Inferior parietal cortex (tissue), 1 donor: ENCODE results near the gene THBD.

Experiments used
- DNase-seq: peaks from one replicate; pipeline ENCODE4 v3.0.0-alpha.2; 2016; ENCODE audit errors: extremely low spot score

Gene THBD, protein sequence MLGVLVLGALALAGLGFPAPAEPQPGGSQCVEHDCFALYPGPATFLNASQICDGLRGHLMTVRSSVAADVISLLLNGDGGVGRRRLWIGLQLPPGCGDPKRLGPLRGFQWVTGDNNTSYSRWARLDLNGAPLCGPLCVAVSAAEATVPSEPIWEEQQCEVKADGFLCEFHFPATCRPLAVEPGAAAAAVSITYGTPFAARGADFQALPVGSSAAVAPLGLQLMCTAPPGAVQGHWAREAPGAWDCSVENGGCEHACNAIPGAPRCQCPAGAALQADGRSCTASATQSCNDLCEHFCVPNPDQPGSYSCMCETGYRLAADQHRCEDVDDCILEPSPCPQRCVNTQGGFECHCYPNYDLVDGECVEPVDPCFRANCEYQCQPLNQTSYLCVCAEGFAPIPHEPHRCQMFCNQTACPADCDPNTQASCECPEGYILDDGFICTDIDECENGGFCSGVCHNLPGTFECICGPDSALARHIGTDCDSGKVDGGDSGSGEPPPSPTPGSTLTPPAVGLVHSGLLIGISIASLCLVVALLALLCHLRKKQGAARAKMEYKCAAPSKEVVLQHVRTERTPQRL

DNA sequence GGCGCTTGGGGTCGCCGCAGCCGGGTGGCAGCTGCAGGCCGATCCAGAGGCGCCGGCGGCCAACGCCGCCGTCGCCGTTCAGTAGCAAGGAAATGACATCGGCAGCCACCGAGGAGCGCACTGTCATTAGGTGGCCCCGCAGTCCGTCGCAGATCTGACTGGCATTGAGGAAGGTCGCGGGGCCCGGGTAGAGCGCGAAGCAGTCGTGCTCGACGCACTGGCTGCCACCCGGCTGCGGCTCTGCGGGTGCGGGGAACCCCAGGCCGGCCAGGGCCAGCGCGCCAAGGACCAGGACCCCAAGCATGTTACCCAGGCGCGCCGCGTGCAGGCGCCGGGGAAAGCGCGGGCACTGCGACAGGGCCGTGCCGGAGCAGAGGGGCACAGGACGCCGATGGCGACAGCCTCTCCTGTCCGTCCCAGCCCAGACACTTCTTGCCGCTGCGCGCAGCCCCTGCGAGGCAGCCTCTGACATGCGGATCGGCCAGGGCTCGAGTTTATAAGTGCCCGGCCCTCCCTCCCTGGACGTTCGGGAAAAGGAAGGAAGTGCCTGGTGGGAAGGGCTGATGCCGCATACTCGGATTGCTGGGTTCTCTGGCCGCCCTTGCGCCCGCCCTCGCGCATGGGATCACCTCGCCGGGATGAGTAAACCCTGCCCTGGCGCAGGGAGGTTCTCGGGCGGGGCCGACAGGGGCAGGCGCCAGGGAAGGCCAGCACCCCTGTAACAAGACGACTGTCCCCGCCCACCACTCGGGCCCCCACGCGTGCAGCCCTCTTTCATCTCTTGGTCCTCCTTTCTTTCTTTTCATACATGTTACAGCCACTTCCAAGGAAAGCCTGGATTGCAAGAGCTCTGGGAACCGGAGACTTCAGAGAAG lies at the start of gene THBD:
THBD (minus strand) TSS at position 472 of the 875 bp plus-strand sequence; CDS start at position 304, 168 bp downstream.
- DNase-seq: no peak

DNA sequence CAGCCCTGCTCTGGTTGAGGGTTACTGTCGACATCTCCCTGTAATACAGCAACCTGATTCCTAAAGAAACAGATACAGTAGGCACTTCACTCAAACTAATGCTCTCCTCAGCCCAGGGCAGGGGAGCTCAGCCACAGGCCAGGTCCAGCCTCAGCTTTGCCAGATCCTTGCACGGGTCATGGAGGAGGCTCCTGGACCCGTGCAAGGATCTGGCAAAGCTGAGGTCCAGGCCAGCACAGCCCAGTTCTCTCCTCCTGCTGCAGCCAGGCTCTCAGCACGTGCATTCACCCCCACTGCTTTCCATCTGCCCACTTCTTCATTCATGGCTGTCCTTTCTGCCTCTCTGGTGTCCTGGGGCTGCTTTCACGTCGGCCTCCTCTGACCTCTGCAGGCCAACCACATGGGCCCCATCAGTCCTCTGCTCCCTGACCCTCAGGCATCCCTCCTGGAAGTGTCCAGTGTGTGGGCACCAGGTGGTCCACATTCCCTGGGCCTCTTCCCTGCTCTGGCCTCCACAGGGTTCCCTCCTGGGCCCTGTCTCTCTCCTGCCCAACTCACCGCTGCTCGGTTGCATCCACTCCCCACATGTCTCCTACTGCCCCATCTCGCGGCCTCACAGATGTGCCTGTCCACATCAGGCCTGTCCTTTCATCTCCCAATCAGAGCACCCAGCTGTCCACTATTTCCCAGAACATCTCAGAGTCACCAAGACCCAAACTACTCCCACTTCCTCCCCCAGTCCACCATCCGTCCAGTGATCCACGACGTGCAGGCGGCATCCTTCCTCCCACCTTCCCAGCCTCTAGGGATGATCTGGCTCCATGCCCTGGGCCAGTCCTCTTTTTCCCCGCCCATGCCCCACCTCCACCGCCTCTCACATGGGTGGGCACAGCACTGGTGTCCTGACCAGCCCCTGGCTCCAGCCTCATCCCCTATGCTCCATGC lies 48.4 kb upstream of the THBD start:
- no peak for DNase-seq

DNA sequence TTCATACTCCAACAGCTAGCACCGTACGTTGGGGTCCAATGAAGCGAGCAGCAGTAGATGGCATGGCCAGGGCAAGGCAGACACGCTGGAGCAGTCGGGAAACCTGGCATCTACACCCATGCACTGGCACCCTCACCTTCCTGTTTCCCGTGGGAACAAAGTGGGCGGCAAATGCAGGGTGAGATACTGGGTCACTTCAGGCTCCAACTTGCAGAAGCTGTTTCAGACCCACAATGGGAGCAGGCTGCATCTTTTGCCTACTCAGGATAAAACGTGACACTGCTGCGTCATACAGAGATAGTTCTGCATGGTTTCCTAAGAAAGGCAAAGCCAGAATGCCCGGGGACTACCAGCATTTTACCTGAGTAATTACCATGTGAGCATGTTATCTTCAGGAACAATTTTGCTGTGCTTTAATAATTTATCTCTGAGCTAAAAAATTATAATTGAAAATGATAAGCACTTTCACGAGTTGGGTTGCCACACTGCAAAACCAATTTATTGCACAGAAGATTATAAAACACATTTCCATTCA lies 47.6 kb upstream of the THBD start:
- DNase-seq: no peak

DNA sequence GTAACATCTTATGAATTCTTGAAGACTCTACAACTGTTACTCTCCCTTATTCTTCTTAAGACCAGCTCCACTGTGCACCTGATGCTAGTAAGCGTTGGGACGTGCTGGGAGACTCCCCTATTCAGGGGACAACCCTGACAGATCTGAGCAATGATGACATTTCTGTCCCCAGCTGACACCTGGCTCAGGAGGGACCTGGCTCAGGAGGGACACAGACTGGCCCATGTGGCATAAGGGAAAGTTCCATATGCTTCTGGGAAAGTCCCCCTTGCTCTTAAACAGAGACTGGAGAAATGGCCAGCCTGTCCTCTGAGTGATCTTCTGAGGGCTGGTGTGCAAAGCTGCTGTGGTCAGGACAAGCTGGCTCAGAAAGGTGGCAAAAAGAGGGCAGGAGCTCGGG lies 46.6 kb upstream of the THBD start:
- no peak for DNase-seq

DNA sequence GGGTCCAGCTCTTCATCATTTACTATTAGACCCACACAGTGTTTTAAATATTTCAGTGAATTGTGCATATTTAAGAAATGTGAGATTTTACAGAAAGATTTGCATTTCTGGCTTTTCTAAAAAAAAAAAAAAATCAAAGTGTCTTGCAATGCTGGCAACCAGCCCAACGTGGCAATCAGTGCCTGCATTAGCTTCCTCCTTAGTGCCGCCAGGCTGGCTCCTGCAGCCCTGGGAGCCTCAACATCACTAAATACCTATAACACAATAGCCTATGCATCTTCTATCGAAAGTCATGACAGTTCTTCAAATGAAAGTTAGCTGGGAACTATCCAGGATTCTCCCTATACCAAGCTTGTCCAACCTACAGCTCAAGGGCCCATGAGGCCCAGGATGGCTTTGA lies 46.0 kb upstream of the THBD start:
- no peak for DNase-seq

DNA sequence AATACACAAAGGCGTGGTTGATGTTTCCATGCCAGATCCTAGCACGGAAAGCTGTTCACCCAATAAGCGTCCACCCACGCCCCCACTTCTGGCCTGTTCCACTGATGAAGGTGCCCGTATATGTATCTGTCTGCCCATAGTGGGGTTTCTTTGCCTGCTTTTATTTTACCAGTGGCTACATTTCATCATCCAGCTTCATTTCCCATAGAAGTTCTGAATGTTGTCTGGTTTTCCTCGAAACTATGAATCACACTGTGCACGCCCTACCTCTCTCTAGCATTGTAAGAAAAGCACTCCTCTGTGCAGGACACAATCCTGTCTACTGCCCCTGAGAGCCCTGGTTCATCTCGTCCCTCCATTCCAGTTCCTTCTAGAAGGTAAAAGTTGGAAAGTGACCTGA lies 45.5 kb upstream of the THBD start:
- no peak for DNase-seq

DNA sequence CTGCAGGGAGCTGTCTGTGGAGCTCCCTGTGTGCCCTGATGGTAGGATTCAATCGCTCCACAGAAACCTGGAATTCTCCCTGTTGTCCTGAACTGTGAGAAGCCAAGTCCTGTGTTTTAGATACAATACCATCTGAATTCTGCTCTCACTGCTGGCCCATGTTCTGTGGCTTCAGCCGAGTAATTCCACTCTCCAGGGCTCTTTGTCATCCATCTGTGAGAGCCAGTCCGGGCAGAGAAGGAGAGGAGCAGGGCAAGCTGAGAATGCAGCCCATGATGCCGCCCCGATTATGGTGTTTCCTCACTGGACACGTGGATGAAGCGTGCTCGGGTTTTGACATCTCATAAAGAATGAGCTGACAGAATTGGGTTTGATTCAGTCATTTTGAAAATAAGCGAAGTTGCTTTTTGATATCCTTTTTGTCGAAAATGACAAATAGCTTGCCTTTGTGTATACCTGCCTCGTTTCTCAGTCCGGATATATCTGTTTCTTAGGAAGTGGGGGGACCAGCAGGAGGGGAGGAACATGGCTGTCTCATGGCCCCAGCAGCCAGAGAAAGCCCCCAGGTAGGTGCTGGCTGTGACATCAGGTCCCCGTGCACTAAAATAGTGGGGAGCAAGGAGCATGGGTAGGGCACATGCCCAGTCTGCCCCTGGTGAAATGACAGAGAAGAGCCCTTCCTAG lies 44.9 kb upstream of the THBD start:
- DNase-seq: no peak

DNA sequence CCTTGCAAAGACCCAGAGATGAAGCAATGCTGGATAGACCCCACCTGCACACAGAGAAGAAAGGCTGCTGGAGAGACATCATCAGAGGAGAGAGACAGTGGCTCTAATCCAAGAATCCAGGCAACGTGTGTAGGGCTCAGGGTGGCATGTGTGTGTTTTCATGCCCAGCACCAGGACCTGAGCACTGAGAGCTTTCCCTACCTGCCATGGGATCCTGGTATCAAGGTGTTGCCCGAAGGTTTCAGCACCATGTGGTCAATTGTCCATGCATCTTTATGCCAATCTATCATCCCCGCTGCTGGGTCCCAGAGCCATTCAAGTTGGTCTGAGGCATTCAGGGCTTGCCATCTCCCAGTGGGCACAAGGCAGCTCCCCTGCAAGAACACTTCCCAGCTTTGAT lies 44.1 kb upstream of the THBD start:
- DNase-seq: no peak

DNA sequence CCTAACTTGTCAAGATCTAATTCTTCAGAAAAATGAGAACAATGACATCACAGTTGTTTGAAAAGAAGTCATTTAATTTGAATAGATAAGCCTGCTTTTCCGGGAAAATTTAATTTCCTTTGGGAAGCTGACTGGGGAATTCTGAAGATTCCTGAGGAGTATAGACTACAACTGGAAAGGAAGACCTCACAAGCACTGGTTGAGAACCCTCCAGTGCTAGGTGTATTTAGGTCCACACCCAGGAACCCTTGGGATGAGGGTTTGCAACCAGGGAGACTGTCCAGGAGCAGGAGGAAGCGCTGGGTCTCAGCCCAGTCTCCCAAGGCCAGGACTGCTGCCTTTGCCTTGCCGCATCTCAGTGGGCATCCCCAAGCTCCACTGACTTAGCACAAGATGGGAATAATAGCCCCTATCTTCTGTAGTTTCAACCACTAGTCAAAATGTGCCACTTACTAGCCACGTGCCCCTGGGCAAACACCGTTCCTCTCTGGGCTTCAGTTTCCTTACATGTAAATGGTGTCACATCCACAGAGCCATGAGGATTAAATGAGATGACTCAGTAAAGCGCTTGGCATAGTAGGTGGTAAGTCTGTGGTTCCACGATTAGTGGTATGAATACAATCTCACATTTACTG lies 43.5 kb upstream of the THBD start:
- DNase-seq: no peak

DNA sequence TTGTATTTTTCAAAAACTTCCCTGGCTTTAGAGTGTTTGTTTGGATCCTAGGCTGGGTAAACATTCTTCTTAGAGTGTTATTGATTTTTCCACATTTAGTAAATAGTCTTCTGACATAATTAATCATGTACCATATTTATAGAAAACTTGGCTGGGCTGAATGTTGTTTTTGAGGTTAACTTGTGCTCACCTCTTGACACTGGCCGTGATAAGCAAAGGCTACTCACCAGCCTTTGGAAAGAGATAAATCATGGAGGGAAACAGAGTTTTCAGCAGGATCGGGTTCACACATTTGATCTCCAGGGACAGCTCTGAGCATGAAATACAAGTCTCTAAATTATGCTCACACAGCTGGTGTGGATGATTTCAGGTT lies 42.9 kb upstream of the THBD start:
- DNase-seq: no peak

DNA sequence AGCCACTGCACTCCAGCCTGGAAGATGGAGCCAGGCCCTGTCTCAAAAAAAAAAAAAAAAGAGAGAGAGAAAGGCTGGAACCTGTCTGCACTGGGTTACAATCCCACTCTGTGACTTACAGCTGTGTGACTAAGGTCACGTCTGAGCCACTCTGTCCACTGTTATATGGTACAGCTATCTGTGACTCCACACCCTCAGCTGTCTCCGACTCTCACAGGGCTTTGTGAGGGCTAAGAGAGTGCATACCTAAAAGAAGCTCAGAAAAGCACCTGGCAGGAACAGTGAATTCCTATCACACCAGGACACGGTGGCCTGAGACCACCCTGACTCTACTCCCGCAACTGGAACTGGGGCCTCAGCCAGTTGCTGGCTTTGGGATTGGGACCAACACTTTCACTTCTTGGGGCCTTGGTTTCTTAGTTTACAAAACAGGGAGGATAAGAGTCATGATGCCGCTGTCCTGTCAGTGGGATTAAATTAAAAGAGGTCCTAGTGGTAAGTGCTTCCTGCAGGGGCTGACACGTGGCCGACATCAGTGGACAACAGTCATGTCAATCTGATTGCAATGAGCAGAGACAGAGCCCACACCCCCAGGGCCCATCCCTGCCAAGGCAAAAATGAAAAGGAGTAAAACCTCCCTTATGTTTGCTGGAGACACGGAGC lies 42.4 kb upstream of the THBD start:
- DNase-seq: no peak

DNA sequence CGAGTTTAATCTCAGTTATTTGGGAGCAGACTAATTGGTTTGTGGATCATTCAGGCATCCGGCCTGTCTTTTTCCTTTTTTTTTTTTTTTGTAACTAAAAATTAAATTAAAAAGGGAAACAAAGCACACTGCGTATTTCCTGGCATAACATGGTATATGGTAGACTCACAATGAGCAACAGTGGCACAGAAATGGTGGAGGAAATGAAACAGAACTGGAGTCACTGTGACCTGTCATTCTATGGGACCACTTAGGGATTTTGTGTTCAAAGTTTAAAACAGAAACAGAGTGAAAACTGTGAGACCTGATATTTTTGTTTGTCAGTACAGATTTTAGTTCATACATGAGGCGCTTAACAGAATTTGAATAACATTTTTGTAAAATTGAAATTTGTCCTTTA lies 41.4 kb upstream of the THBD start:
- no peak for DNase-seq

DNA sequence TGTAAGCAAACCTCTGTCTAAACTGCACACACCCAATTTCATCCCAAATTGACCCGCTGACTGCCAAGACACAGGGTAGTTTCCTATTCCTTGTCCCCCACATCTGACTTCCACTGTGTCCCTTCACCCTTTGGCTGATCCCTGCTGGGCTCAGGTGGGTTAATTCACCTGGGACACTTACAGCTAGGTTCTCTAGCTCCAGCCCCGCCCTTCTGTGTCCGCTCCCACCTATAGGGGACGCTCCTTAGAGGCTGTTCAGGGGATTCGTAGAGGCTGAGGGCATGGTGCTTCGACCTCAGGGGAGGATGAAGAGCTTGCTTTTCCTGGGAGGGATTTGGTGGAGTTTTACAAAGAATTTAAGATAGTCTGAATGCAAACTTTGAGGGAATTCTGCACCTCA lies 40.7 kb upstream of the THBD start:
- DNase-seq: no peak

DNA sequence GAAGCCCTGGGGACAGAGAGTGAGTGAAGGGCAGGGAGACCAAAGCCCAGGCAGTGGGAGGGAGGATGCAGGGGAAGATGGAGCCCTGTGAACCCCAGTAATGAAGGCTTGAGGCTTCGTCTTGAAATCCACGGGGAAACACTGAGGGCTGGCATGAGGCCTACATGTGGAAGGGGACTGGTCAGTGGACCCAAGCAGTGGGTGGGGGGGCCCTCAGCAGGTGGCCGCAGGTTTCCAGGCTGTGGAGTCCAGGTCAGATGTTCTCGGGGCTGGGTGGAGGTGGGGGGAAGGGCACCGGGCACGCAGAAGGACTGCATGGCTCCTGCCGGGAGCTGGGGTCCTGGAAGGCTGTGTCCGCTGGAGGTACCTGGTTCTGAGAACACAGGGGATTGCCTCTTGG lies 39.4 kb upstream of the THBD start:
- DNase-seq: no peak

DNA sequence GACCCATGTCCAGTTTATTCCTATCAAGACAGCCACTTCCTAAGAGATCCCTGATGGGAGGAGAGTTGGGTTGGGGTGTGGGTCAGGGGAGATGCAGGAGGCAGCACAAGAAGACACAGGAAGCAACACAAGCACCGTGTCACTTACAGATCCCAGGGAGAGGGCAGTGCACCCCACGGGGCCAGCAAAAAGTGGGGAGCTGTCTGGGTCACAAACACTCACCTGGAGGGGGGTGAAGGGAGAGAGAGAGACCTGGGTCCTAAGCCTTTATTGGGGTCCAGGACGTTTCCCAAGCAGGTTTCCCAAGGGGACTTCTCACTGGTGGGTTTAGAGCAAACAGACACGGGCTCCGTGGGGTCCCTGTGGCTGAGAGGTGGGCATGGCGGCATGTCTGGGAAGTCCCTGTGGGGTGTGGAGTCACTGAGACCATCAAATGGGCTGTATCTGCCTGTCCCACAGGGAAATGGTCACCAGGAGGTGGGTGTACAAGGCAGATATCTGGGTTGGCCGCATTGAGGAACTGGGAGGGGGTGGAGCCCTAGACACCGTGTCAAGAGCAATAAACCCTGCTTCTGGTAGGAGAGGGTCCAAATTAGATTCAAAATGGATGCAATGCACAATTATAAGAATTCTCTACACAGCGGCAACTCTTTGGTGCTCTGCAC lies 38.2 kb upstream of the THBD start:
- DNase-seq: no peak

DNA sequence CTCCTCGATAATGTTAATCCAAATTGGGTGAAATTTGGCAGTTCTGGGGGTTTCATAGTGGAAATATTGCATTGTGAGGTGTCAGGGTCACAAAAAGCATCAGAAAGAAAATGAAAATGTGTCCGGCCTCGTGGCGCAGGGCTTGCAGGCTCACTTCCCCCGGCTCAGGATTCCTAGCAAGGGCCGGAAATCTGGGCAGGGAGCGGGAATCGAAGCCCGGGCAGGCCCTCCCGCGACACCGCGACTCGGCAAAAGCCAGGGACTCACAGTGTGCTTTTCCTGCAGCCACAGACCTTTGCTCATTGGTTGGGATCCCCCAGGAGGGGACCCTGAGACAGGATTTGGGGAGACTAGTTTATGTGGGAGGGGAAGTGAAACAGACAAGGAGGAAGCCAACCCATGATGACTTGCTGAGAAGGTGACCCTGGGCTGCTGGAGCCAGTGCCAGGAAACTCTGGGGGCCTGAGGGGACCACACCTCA lies 37.5 kb upstream of the THBD start:
- no peak for DNase-seq

DNA sequence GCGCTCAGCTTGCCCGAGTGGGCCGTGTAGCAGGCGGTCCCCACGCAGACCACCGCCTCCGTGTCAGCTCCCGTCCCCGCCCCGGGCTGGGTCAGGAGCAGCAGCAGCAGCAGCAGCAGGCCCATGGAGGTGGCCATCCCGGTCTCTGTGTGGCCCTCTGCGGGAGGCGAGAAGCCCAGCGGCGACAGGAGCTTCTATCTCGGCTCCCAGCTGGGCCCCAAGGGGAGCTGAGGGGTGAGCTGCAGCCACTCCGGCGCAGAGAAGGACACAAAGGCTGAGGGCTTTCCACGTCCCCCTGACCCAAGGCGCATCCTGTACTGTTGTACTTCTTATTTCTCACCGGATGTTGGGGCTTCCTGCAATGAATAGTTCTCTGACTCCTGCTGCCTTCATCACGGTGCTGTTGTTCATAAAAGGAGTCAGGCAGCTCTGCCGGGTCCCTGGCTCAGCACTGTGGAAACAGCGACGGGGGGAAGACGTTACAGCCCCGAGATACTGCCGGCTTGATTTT lies 36.6 kb upstream of the THBD start, which contains the start of gene CD93:
CD93 (minus strand) TSS at position 269 of the 511 bp plus-strand sequence; CDS start at position 137, 132 bp downstream.
- DNase-seq: no peak

DNA sequence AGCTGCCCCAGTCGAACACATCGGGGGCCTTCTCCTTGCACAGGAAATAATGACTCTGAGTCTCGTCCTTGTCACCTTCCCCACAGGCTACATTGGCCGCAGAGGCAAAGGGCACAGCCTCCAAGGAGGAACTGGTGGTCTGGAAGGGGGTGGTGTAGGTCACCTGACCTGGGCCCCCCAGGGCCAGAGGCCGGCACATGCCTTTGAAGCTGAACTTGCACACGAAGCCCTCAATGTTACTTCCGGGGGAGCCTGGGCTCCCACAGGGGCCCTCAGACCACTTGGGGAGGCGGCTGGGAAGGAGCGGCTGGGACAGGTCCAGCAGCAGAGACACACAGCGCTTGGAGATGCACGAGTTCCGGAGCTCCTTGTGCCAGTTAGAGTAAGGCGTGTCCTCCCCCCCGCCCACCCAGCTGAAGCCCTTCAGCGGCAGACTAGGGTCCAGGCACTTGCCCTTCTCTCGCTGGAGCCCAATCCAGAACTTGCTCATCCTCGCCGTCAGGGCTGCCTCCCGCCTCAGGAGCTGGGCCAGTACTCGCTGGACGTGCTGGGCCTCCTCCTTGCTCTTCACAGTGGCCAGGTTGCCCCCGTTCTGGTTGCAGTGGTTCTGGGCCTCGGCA lies 36.1 kb upstream of the THBD start:
- no peak for DNase-seq
